WI38 (cell line): ENCODE data around the gene TCF7.
A peak's percentile ranks its signal among the peaks of the same experiment; 100 is the strongest.

Experiments used
- H3K4me3 ChIP-seq: 2 replicates; pipeline ENCODE4 v1.5.1; 2011; ENCODE audit warnings: low read depth, mild to moderate bottlenecking, control low read depth, low read length
- CTCF ChIP-seq: IDR thresholded peaks from 2 replicates; pipeline ENCODE4 v1.5.1; 2012; ENCODE audit warnings: low read depth, mild to moderate bottlenecking, control low read depth, low read length

TCF7 gene

GRCh38 chr5:134113902-134114875 lies at the start of gene TCF7:
Gene TCF7 (plus strand): TSS chr5:134114681. CDS start chr5:134114907, 226 bp downstream.
- no peak for TF ChIP-seq CTCF
- peak within 1 kb of the TSS; percentile 59 for H3K4me3 ChIP-seq

- TF ChIP-seq CTCF: no peak
- no peak overlapping the region for H3K4me3 ChIP-seq
Measured at GRCh38 chr5:134069553-134069952, 44.9 kb upstream of the TCF7 start.

- H3K4me3 ChIP-seq: no peak overlapping the region
Measured at GRCh38 chr5:134070725-134071613, 43.5 kb upstream of the TCF7 start.

GRCh38 chr5:134071614-134072207 lies 42.8 kb upstream of the TCF7 start:
- H3K4me3 ChIP-seq: no peak overlapping the region
- no peak for TF ChIP-seq CTCF

More at GRCh38 chr5:134070725-134071613, 43.5 kb upstream of the TCF7 start:
- TF ChIP-seq CTCF: no peak

- TF ChIP-seq CTCF: no peak
Measured at GRCh38 chr5:134072471-134073210, 41.8 kb upstream of the TCF7 start.

GRCh38 chr5:134073404-134073803 lies 41.1 kb upstream of the TCF7 start:
- TF ChIP-seq CTCF: no peak

More at GRCh38 chr5:134072471-134073210, 41.8 kb upstream of the TCF7 start:
- no peak overlapping the region for H3K4me3 ChIP-seq

More at GRCh38 chr5:134073404-134073803, 41.1 kb upstream of the TCF7 start:
- H3K4me3 ChIP-seq: no peak overlapping the region
